GM21515 (cell line): Measurements from ENCODE around the gene LRP1-AS.

Experiments used
- ATAC-seq: cut with Tn5 transposase; IDR thresholded peaks from one replicate; pipeline ENCODE4 v1.9.1; 2021; ENCODE audit not compliant: unreplicated experiment

Gene LRP1-AS

DNA sequence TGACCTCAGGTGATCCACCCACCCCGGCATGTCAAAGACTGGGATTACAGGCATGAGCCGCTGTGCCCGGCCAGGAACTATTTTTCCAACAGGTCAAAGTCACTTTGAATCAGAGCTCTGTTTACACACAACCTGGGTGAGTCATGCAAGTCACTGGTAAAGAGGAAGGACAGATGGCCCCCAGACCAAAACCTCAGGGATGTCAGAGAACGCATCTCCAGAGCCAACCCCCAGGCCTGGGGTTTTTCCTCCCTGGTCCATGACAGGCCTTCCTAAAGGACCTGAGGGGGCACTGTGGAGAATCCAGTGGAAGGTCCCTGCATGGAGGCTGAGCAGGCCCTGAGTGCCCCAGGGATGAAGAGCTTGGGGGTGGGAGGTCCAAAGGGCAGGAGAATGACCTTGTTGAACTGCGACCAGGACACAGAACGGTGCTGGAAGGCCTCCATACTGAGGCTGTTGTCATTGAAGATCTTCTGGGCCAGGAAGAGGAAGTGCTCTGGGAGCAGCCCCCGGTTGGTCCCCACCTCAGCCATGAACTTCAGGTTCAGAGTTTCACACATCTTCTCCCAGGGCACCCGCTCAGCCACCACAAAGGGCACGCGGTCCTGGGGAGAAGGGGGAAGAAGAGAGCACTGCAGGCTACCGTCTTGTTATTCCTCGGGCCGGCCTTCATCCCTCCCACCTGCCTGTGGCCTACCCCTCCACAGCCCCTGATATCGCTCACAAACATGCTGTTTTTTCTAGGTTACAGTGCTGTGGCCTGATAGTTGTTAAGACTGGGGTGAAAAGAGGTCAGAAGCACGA lies 45.3 kb downstream of the LRP1-AS start:
- no peak for ATAC-seq

DNA sequence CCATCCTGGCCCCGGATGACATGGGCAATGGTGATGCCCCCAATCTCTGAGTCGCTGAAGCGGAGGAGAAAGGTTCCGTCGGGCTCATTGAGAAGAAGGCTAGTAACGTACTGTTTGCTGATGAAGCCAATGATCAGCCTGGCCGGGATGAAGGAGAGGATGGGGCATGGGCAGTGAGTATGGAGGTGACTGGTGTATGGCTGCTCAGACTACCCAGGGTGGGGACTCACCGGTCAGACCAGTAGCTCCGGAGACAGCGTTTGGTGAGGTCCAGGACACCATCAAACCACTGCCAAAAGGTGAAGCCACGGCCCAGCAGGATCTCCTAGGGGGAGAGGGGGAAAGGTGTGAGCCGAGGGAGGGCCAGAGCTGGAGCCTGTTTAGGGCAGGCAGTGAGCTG lies 47.7 kb downstream of the LRP1-AS start:
- no peak for ATAC-seq

DNA sequence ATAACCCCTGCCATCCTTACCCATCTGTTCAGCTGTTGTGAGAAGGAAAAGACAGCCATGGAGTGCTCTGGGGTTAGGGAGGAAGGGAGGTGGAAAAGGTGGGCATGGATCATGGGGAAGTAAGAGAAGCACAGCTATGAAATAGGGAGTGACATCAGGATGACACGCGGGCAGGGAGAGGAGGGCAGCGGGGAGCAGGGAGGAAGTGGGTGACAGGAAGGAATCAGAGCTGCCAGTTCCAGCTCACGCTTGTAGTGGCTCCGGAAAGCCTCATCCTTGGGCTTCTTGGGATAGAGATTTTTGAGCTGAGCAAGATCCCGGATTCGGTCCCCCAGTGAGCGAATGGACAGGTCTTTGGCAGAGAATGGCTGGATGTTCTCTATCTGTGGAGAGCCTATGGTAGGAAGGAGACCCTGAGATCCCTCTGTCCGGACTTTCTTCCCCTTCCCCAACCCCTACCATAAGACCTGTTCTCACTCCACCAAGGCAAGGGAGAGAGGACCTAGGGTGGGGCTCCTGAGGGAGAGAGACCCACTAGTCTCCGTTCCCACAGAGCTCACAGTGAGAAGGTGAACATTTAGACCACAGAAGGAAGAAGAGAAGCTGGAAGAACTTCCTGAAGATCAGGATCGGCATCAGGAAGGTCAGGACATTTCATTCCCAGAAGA lies 48.2 kb downstream of the LRP1-AS start:
- no peak for ATAC-seq

DNA sequence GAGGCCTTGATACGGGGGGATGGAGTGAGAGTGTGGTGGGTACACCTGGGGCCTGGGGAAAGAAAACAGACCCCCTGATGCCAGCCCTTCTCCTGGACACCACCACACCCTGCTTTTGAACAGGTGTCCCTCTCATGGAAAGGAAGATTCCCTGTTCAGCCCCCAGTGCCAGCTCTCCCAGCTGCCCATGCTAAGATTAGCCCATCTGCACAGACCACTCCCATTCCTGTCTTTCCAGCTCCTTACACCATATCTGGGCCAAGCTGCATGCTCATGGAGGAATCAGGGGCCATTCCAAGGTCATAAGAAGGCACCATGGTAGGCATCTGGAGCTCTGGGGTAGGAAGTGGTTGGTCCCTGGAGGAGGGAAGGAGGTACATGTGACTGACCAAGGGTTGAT lies 48.9 kb downstream of the LRP1-AS start:
- ATAC-seq = no peak

DNA sequence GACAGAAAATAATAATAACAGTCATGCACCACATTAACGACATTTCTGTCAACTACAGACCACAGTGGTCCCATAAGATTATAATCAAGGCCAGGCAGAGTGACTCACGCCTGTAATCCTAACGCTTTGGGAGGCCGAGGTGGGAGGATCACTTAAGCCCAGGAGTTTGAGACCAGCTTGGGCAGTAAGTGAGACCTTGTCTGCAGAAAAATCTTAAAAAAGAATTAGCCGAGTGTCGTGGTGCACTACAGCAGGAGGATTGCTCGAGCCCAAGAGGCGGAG lies 49.9 kb downstream of the LRP1-AS start:
- ATAC-seq = no peak

DNA sequence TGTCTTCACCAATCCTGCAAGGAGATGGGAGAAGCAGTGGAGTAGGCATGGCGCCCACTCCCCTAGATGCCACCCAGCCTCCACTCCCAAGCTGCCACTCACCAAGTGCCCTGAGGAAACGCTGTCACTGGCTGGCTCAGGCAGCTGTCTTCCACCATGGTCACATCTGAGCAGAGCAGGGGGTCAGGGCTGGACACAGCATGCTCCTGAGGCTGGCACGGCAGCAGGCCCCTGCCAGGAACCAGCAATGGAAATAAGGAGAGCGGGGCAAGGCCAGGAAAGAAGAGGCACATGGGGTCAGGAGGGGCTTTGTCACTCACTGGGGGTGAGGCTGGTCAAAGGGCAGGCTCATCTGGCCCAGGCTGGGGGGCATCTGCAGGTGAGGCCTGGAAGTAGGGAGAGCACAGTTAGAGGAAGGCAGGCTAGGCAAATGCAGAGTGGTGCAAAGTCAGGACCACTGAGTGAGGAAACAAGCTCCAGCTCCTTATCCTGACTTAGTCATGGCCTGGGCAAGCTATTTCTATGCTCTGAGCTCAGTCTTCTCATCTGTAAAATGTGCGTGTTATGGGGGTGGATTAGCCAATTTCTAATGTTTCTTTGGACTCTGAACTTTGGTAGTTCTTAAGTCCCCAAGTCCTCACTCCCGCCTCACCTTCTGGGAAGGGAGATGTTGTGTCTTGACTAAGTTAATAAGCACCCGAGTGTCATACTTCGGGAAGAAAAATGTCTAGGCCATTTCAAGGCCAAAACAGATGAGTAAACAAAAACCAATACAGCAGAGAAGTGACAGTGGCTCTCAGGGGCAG lies 50.5 kb downstream of the LRP1-AS start:
- no peak for ATAC-seq

DNA sequence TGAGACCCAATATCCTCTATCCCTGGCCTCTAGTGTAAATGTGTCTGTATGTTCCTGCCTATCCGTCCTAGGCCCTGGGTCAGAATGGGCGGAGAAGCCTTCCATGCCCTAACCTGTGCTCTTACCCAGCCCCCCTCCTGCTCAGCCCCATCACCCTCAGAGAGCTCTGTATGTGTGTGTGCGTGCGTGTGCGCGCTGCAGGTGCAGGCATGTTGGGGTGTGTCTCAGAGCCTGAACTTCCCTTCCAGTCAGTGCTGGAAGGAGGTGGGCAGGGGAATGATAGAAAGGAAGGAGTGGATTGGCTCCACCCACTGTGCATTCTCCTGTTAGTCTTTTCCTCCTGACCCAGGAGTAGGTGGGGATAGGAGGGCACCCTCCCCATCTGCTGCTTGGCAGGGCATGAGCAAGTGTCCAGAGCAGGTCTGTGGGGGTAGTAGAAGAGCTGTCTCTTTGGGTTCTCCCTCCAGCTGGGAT lies 51.3 kb downstream of the LRP1-AS start:
- ATAC-seq = no peak

DNA sequence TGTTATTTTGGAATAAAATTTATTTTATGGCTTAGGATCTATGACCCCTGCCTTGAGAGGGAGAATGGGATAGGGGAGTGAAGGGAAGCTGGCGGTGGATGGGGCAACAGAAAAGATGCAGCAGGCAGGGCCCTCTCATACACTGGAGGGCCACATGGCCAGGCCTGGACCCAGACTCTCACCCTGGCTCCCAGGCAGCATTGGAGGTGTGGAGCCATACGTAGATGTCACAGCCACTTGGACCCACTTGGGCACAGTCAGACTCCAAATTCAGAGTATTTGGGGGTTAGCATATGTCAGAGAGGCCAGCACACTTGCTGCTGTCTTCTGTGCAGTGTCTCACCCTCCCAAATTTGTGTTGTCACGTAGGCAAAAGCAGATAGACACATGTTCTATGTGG lies 52.0 kb downstream of the LRP1-AS start:
- ATAC-seq = no peak
